ENCODE data around the gene ATAD3C. TPM values are rescaled to one million over a fixed set of nuclear protein-coding genes. Genes with fewer than 3 reads are reported as not detected.
"Not testable (repeated sequence)": the region's sequence is repeated elsewhere in the genome, so short reads cannot be mapped to it uniquely, and the experiment has no call there.

The ATAD3C gene
- total RNA-seq, 1 donor from 2014 or later, result under 0.01 TPM

- DNase-seq (ENCODE audit: low read depth in 2 of 2), result peak; percentile 47 to 63
Measured at GRCh38 chr1:1504777-1505365, 55.4 kb downstream of the ATAD3C start.

DNA sequence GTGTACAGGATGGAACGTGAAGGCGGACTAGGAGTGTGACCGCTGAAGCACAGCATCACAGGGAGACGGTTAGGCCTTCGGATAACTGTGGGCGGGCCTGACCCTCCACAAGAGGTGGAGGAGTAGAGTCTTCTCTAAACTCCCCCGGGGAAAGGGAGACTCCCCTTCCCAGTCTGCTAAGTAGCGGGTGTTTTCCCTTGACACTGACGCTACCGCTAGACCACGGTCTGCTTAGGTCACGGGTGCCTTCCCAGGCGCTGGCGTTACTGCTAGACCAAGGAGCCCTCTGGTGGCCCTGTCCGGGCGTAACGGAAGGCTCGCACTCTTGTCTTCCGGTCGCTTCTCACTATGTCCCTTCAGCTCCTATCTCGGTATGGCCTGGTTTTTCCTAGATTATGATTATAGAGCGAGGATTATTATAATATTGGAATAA is 55.9 kb downstream of the ATAD3C start:
- peak in 1 of 2 donors; percentile 11 for DNase-seq (ENCODE audit: low read depth in 2 of 2)

DNA sequence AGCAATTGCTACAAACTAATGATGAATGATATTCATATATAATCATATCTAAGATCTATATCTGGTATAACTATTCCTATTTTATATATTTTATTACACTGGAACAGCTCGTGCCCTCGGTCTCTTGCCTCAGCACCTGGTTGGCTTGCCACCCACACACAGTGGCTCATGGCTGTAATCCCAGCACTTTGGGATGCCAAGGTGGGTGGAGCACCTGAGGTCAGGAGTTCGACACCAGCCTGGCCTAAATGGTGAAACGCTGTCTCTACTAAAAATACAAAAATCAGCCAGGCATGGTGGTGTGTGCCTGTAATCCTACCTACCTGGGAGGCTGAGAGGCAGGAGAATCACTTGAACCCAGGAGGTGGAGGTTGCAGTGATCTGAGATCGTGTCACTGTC is 56.3 kb downstream of the ATAD3C start:
- not testable (repeated sequence) for DNase-seq (ENCODE audit: low read depth in 2 of 2)

- DNase-seq (ENCODE audit: low read depth in 2 of 2), result no peak
Measured at GRCh38 chr1:1507305-1507704, 57.8 kb downstream of the ATAD3C start.

GRCh38 chr1:1508775-1509464 is 59.4 kb downstream of the ATAD3C start:
- not testable (repeated sequence) for DNase-seq (ENCODE audit: low read depth in 2 of 2)

- DNase-seq (ENCODE audit: low read depth in 2 of 2), result not testable (repeated sequence)
Measured at GRCh38 chr1:1509465-1509850, 60.0 kb downstream of the ATAD3C start.

GRCh38 chr1:1510912-1511532 is 61.5 kb downstream of the ATAD3C start:
- peak; percentile 10 to 34 for DNase-seq (ENCODE audit: low read depth in 2 of 2)

DNA sequence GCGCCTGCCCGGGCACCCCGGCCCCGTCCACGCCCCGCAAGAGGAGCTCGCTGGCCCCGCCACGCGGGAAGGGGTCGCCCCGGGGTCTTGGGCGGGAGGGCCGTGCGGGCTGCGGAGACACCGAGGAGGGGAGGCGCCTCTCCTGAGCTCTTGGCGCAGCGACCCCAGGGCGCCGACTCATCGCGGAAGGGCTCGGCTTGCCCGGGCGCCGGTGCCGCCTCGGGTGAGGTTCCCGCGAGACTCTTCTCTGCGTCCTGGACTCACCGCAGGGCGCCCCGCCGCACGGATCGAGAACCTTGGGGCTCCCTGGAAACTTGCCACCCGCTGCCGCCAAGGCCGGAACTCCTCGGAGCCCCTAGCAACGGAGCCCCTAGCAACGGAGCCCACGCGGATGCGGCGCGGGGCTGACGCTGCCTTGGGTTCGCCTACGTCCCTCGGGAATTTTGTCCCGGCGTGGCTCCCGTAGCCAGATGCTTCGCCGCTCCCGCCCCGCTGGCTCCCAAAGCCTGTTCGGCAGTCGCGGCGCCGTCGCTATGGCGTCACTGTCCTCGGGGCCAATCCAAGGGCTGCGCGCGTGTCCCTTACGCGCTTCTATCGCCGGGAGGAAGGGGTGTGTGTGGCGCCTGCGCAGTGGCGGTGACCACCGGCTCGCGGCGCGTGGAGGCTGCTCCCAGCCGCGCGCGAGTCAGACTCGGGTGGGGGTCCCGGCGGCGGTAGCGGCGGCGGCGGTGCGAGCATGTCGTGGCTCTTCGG is 62.2 kb downstream of the ATAD3C start, which contains the start of gene ATAD3A:
Gene ATAD3A, plus strand, starts transcription at position 630 of the 753 bp plus-strand sequence. Its CDS starts 107 bp downstream, at position 737.
- peak; percentile 99 for DNase-seq (ENCODE audit: low read depth in 2 of 2)

GRCh38 chr1:1512425-1512824 is 62.9 kb downstream of the ATAD3C start:
- not testable (repeated sequence) for DNase-seq (ENCODE audit: low read depth in 2 of 2)

GRCh38 chr1:1513675-1514074 is 64.2 kb downstream of the ATAD3C start:
- DNase-seq (ENCODE audit: low read depth in 2 of 2), result not testable (repeated sequence)

GRCh38 chr1:1514376-1514775 is 64.9 kb downstream of the ATAD3C start:
- DNase-seq (ENCODE audit: low read depth in 2 of 2), result not testable (repeated sequence)

DNA sequence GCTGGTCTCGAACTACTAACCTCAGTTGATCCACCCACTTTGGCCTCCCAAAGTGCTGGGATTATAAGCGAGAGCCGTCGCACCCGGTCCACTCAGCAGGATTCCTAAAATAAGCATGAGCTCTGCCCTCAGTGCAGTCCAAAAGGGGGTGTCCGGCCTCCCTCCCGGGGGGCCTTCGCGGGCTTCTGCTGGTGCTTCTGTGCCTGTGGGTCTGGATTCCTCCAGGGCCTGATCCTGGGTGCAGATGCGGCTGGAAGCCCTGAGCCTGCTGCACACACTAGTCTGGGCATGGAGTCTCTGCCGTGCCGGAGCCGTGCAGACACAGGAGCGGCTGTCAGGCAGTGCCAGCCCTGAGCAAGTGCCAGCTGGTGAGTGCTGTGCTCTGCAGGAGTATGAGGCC is 67.4 kb downstream of the ATAD3C start:
- not testable (repeated sequence) for DNase-seq (ENCODE audit: low read depth in 2 of 2)

DNA sequence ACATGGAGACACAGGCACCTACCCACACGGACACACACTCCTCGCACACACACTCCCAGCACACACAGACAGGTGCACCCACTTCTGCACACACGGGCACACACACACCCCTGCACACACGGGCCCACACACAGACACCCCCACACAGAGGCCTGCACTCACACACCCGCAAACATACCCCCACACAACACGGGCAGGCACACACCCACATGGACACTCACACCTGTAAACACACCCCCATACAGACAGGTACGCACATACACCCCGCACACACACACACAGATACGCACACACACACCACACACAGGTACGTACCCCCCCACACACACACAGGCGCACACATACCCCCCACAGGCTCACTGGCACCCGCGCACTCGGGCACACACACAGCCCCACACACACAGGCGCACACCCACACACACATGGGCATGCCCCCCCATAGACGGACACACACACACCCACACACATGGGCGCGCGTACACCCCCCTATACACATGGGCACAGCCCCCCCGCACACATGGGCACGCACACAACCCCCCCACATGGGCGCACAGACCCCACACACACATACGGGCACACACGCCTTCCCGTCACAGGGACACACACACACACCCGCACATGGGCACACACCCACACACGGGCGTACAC is 68.6 kb downstream of the ATAD3C start:
- DNase-seq (ENCODE audit: low read depth in 2 of 2), result no peak

DNA sequence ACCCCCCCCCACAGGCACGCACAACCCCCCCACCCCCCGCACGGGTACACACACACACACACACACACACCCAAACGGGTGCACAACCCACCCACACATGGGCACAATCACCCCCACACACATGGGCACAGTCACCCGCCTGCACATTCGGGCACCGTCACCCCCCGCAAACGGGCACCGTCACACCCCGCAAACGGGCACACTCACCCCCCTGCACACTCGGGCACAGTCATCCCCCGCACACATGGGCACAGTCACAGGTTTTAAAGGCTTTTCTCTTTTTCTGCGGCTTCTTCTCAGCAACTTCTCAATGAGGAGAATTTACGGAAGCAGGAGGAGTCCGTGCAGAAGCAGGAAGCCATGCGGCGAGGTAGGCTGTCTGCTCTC is 69.1 kb downstream of the ATAD3C start:
- DNase-seq (ENCODE audit: low read depth in 2 of 2), result not testable (repeated sequence)

Other genes starting within 250 kb of the ATAD3C start
- 0.22 and 0.60 TPM in 2 replicates for gene TNFRSF18, start 243.1 kb upstream of the ATAD3C start, total RNA-seq
- 1.5 and 4.2 TPM in 2 replicates for gene TNFRSF4, start 235.5 kb upstream of the ATAD3C start, total RNA-seq
- gene SDF4, start 217.7 kb upstream of the ATAD3C start, total RNA-seq, result 59.3 and 93.5 TPM in 2 replicates
- gene B3GALT6, start 217.5 kb upstream of the ATAD3C start, total RNA-seq, result 14.8 and 30.4 TPM in 2 replicates
- 0.20 and 0.22 TPM in 2 replicates for gene C1QTNF12, start 203.0 kb upstream of the ATAD3C start, total RNA-seq
- 28.1 and 34.9 TPM in 2 replicates for gene UBE2J2, start 175.8 kb upstream of the ATAD3C start, total RNA-seq
- under 0.01 and 0.20 TPM in 2 replicates for gene SCNN1D, start 169.3 kb upstream of the ATAD3C start, total RNA-seq
- 10.0 and 14.7 TPM in 2 replicates for gene ACAP3, start 141.8 kb upstream of the ATAD3C start, total RNA-seq
- 6.9 and 8.1 TPM in 2 replicates for gene PUSL1, start 141.1 kb upstream of the ATAD3C start, total RNA-seq
- 44.9 and 50.4 TPM in 2 replicates for gene INTS11, start 125.0 kb upstream of the ATAD3C start, total RNA-seq
- gene CPTP, start 124.9 kb upstream of the ATAD3C start, total RNA-seq, result 10.7 and 16.3 TPM in 2 replicates
- under 0.01 and 0.20 TPM in 2 replicates for gene TAS1R3, start 118.4 kb upstream of the ATAD3C start, total RNA-seq
- 19.4 and 39.7 TPM in 2 replicates for gene DVL1, start 100.3 kb upstream of the ATAD3C start, total RNA-seq
- gene MXRA8, start 91.1 kb upstream of the ATAD3C start, total RNA-seq, result 0.20 and 0.44 TPM in 2 replicates
- gene AURKAIP1, start 74.5 kb upstream of the ATAD3C start, total RNA-seq, result 83.2 and 87.7 TPM in 2 replicates
- gene CCNL2, start 50.4 kb upstream of the ATAD3C start, total RNA-seq, result 36.0 and 57.9 TPM in 2 replicates
- gene MRPL20, start 42.4 kb upstream of the ATAD3C start, total RNA-seq, result 79.8 and 90.2 TPM in 2 replicates
- under 0.01 and 0.22 TPM in 2 replicates for gene ANKRD65, start 28.4 kb upstream of the ATAD3C start, total RNA-seq
- 2.2 and 5.0 TPM in 2 replicates for gene VWA1, start 14.0 kb upstream of the ATAD3C start, total RNA-seq
- 13.5 and 19.4 TPM in 2 replicates for gene ATAD3B, start 22.1 kb downstream of the ATAD3C start, total RNA-seq
- gene ATAD3A, start 62.5 kb downstream of the ATAD3C start, total RNA-seq, result 17.1 and 22.2 TPM in 2 replicates
- gene TMEM240, start 90.9 kb downstream of the ATAD3C start, total RNA-seq, result 1.1 and 1.4 TPM in 2 replicates
- gene SSU72, start 125.2 kb downstream of the ATAD3C start, total RNA-seq, result 49.3 and 50.8 TPM in 2 replicates
- 0.44 and 0.99 TPM in 2 replicates for gene FNDC10, start 150.4 kb downstream of the ATAD3C start, total RNA-seq
- 20.5 and 51.6 TPM in 2 replicates for gene MIB2, start 165.8 kb downstream of the ATAD3C start, total RNA-seq
- gene MMP23B, start 182.5 kb downstream of the ATAD3C start, total RNA-seq, result 0.44 and 1.2 TPM in 2 replicates
- 4.6 and 5.8 TPM in 2 replicates for gene CDK11B, start 209.3 kb downstream of the ATAD3C start, total RNA-seq
- gene SLC35E2B, start 243.1 kb downstream of the ATAD3C start, total RNA-seq, result 15.5 and 21.6 TPM in 2 replicates